K562 treated with DMSO at 1 percent for 12 hours (cell line): ENCODE results near the gene FCRL4. TPM values are rescaled to one million over a fixed set of nuclear protein-coding genes. Genes with fewer than 3 reads are reported as not detected.

Experiments
- total RNA-seq: library from RNA; unstranded; fragments of 300-600 nt; gene quantifications from 2 replicates; pipeline ENCODE4 v1.2.3, GENCODE V29; 2022; ENCODE audit not compliant: insufficient read depth

FCRL4 gene
- total RNA-seq = not detected in 2 replicates

GRCh38 chr1:157597959-157598667 is at the start of gene FCRL4:
Gene FCRL4 (minus strand): TSS chr1:157598085. CDS start chr1:157597944, 141 bp downstream.

GRCh38 chr1:157551694-157552693 is 45.9 kb downstream of the FCRL4 start, which contains the start of gene FCRL5:
Gene FCRL5 (minus strand): TSS chr1:157552515. CDS start chr1:157552362, 153 bp downstream.

Other genes with a start within 250 kb of the FCRL4 start
- not detected in 2 replicates for gene FCRL5, start 45.6 kb downstream of the FCRL4 start, total RNA-seq
- not detected in 2 replicates for gene FCRL3, start 102.7 kb upstream of the FCRL4 start, total RNA-seq
- gene FCRL2, start 179.0 kb upstream of the FCRL4 start, total RNA-seq = not detected in 2 replicates
- not detected in 2 replicates for gene FCRL1, start 222.0 kb upstream of the FCRL4 start, total RNA-seq
- not detected in 2 replicates for gene CD5L, start 243.7 kb upstream of the FCRL4 start, total RNA-seq